GM18502 (cell line): ENCODE results near the gene PLEK.
A peak's percentile ranks its signal among the peaks of the same experiment; 100 is the strongest.
"Not testable (repeated sequence)": the region's sequence is repeated elsewhere in the genome, so short reads cannot be mapped to it uniquely, and the experiment has no call there.

ENCODE experiments used
- ATAC-seq: cut with Tn5 transposase; IDR thresholded peaks from one replicate; pipeline ENCODE4 v1.9.1; 2021; ENCODE audit warnings: mild to moderate bottlenecking; ENCODE audit not compliant: unreplicated experiment, poor library complexity

PLEK gene

GRCh38 chr2:68379184-68379708 lies 14.2 kb downstream of the PLEK start:
- peak; percentile 49 for ATAC-seq

DNA sequence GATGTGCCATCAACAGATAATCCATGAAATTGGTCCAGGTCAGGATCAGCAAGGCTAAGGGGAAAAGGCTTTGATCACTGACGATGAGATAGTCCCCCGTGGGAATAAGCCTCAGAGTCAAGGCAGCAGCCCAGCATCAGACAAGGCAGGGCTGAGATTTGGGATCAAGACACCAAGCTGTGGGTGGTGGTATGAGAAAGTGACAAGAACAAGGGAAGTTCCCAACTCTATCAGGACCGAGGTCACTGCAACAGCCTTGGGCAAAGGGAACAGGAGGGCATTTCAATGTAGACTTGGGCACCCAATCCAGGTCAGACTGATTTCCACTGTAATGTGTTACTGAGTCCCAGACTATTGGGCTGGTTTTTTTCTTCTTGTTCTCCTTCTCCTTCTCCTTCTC lies 18.7 kb downstream of the PLEK start:
- ATAC-seq: no peak

DNA sequence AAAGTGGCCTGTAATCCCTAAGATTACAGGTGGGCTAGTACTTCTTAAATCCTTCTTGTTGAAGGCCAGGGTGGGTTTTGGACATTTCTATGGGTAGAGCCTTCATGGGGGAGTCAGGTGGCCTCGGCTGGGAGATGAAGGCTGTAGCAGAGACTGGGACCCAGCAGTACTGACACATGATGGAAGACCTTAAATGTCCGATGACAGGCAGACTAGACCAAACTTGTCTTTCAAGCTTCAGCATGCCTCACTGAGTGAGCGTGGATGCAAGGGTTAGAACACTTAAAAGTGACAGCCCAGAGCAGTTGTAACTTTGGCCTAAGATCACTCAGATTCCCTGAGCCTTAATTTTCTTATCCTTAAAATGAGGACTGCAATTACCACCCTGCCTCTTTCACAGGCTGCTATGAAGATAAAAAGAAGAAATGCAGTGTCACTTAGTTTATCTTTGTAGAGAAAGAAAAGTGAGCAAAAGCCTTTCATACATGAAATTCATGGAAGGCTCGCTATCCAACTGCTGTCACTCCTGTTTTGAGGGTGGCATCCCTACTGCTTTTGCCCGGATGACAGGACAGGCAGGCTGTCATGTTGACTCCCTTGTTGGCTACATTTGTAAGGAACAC lies 19.5 kb downstream of the PLEK start:
- no peak for ATAC-seq

DNA sequence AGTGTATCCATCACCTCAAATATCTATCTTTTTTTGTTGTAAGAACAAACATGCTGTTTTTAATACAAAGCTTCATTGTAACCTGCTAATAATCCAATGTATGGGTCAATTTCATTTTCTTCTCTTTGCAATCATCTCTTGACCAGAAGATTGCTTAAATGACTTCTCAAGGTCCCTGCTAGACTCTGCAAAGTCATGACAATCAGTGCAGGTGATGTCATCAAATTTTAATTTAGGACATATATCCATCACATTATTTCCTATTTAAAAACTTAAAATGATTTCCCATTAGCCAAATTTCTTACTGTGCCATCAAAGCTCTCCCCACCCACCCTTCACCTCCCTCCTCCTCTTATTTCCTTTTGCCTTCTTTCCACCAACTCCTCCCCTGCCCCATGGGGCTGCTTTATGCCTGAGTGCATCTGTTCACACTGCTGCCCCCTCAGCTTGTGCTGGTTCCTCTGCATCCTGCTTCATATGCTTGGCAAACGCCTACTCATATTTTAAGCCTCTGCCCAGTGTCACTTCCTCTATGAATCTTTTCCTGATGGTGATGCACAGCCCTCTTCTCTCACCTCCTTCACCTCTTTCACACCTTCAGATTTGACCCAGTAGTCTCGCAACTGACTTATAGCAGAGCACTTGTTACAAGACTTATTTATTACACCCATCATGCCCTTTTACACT lies 20.3 kb downstream of the PLEK start:
- ATAC-seq: peak; percentile 61

DNA sequence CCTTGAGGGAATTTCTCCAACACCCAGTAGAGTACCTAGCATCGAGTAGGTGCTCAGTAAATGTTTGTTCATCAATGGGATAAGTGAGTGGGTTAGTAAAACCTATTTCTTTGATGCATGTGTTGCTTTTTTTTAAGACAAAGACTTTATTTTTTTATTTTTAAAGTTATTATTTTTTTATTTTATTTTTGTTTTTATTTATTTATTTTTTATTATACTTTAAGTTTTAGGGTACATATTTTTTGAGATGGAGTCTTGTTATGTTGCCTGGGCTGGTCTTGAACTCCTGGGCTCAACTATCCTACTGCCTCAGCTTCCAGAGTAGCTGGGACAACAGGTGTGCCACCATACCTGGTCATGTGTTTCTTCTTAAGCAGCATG lies 20.8 kb downstream of the PLEK start:
- ATAC-seq: no peak

DNA sequence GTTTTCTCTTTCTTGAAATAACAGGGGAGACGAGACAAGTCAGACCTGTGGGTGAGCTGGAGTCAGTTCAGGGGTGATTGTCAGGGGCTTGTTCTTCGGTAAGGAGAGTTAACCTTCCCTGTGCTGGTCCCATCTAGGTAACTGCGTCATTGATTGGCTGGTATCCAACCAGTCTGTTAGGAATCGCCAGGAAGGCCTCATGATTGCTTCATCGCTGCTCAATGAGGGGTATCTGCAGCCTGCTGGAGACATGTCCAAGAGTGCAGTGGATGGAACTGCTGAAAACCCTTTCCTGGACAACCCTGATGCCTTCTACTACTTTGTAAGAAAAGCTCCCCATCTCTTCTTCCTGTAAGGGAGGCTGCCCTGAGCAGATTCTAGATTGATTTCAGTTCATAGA lies 21.3 kb downstream of the PLEK start:
- no peak for ATAC-seq

- peak; percentile 40 for ATAC-seq
Measured at GRCh38 chr2:68387408-68388350, 22.6 kb downstream of the PLEK start.

DNA sequence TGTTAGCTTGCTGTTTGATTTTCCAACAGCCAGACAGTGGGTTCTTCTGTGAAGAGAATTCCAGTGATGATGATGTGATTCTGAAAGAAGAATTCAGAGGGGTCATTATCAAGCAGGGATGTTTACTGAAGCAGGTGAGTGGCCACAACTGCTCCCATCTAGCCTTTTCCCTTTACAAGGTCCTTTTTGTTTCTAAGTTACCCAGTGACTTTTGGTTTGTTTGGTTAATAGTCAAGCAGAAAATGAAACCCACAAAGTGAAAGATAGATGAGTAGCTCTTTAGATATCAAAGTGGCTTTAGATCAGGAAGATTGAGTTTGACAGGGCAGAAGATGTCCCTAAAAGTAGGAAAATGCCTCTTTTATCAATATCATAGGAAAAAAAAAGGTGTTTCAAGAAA lies 23.3 kb downstream of the PLEK start:
- ATAC-seq: peak; percentile 22

DNA sequence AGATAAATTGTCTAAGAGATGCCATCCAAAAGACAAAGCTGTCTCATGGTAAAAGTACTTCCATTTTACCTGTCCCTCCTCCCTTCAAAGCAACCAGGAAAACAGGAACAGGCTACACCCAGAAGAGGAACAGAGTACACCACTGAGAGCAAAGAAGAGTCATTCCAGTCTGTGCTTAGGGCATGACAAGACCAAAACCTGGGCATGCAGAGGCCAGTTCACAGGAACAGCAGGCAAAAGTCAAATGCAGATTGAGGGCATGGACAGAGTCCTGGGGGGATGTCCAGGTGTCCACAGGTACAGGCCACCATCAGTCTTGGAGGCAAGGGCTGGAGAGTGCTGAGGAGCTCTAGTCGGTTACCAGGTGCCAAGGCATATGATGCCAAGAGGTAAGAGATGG lies 23.7 kb downstream of the PLEK start:
- ATAC-seq: peak; percentile 41

DNA sequence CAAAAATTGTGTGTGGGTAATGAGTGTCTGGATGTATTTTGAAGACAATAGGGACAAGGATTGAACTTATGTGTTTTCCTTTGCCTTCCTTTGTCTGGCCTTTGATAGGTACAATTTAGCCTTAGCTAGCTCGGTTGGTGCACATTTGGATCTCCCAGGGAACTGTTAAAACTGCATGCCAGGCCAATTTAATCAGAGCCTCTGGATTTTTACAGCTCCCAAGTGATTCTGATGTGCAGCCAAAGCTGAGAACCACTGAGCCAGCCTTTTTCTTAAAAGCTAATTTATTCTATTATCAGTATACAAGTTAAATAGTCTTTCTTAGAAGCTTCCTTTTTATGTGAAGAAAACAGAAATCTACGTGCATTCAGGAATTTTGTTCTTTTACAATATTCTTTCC lies 25.0 kb downstream of the PLEK start:
- ATAC-seq: no peak

DNA sequence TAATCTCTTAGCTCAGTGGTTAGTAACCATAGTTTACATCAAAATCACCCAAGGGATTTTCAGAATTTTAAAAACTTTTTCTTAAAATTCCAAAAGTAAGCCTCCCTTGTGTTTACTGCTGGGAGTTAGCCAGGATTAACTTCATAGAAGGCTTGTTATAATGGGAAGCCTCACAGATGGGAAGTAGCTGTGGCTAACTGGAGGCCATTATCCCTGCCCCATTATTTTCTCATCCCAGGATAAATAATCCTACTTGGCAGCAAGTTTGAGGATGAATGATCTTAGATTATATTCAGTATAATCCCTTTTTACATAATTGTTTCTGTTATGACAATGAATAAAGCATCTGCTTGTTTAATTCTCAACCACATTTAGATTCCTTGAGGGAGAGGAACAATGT lies 25.5 kb downstream of the PLEK start:
- ATAC-seq: no peak

DNA sequence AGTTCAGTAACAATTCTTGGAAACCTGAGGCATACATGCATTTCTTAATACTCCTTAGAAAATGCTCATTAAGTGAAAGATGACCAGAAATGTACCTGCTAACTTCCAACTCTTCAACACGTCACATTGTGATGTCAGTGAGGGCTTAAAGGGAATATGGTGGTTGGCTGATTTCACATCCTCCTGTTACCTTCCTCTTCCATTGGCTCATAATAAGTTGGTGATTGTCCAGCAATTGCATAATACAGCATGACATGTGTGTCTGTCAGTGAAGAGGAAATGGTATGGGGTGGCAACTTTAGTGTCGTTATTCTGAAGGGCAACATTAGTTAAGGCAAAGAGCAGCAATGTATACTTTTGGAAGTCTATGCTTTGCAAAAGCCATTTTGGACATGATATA lies 26.0 kb downstream of the PLEK start:
- no peak for ATAC-seq

GRCh38 chr2:68391869-68392268 lies 26.8 kb downstream of the PLEK start:
- ATAC-seq: no peak

GRCh38 chr2:68396093-68396492 lies 31.0 kb downstream of the PLEK start:
- no peak for ATAC-seq

- ATAC-seq: not testable (repeated sequence)
Measured at GRCh38 chr2:68397704-68398263, 32.7 kb downstream of the PLEK start.

GRCh38 chr2:68403199-68403644 lies 38.1 kb downstream of the PLEK start:
- ATAC-seq: peak; percentile 78

GRCh38 chr2:68404164-68404563 lies 39.1 kb downstream of the PLEK start:
- ATAC-seq: no peak

DNA sequence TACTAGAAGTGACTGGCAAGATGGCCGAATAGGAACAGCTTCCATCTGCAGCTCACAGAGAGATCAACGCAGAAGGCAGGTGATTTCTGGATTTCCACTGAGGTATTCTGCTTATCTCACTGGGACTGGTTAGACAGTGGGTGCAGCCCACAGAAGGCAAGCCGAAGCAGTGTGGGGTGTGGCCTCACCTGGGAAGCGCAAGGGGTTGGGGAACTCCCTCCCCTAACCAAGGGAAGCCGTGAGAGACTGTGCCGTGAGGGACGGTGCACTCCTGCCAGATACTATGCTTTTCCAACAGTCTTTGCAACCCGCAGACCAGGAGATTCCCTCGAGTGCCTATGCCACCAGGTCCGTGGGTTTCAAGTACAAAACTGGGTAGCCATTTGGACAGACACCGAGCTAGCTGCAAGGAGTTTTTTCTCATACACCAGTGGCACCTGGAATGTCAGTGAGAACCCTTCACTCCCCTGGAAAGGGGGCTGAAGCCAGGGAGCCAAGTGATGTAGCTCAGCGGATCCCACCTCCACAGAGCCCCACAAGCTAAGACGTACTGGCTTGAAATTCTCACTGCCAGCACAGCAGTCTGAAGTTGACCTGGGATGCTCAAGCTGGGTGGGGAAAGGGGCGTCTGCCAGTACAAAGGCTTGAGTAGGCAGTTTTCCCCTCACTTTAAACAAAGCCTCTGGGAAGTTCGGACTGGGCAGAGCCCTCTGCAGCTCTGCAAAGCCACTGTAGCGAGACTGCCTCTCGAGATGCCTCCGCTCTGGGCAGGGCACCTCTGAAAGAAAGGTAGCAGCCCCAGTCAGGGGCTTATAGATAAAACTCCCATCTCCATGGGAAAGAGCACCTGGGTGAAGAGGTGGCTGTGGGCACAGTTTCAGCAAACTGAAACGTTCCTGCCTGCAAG lies 40.1 kb downstream of the PLEK start:
- ATAC-seq: peak; percentile 84

- ATAC-seq: peak; percentile 93
Measured at GRCh38 chr2:68411397-68412126, 46.5 kb downstream of the PLEK start.
